Inferior parietal cortex (tissue), 1 donor: Measurements from ENCODE around the gene FRMD8.

Experiments
- DNase-seq: peaks from one replicate; pipeline ENCODE4 v3.0.0-alpha.2; 2016; ENCODE audit errors: extremely low spot score

The FRMD8 gene

GRCh38 chr11:65375012-65375411, 11.4 kb upstream of the FRMD8 start:
- DNase-seq = no peak

GRCh38 chr11:65376138-65376713, 10.2 kb upstream of the FRMD8 start:
- no peak for DNase-seq

- DNase-seq = no peak
Measured at GRCh38 chr11:65377036-65377435, 9.4 kb upstream of the FRMD8 start.

- DNase-seq = no peak
Measured at GRCh38 chr11:65377777-65378176, 8.7 kb upstream of the FRMD8 start.

GRCh38 chr11:65378208-65378927, 8.1 kb upstream of the FRMD8 start:
- DNase-seq = no peak

- no peak for DNase-seq
Measured at GRCh38 chr11:65378928-65379638, 7.4 kb upstream of the FRMD8 start.

GRCh38 chr11:65379698-65380459, 6.6 kb upstream of the FRMD8 start:
- no peak for DNase-seq

- no peak for DNase-seq
Measured at GRCh38 chr11:65380460-65381119, 5.8 kb upstream of the FRMD8 start.

GRCh38 chr11:65381716-65382032, 4.8 kb upstream of the FRMD8 start:
- DNase-seq = no peak

- peak; percentile 88 for DNase-seq
Measured at GRCh38 chr11:65382033-65382803, 4.2 kb upstream of the FRMD8 start, which contains the start of gene SLC25A45. Gene SLC25A45, minus strand, starts transcription at chr11:65382646. Its CDS starts 695 bp downstream, at chr11:65381951.

- no peak for DNase-seq
Measured at GRCh38 chr11:65382804-65383368, 3.6 kb upstream of the FRMD8 start.

GRCh38 chr11:65383778-65384177, 2.7 kb upstream of the FRMD8 start:
- DNase-seq = no peak

GRCh38 chr11:65384301-65384889, 2.0 kb upstream of the FRMD8 start:
- DNase-seq = no peak

- no peak for DNase-seq
Measured at GRCh38 chr11:65388731-65389130, 2.3 kb downstream of the FRMD8 start.

GRCh38 chr11:65389294-65389980, 3.0 kb downstream of the FRMD8 start:
- DNase-seq = no peak

- DNase-seq = no peak
Measured at GRCh38 chr11:65390099-65390941, 3.9 kb downstream of the FRMD8 start.

- no peak for DNase-seq
Measured at GRCh38 chr11:65390996-65391395, 4.6 kb downstream of the FRMD8 start.

GRCh38 chr11:65392186-65392829, 5.9 kb downstream of the FRMD8 start:
- no peak for DNase-seq
